ENCODE data around the gene NADSYN1. TPM values are rescaled to one million over a fixed set of nuclear protein-coding genes. Genes with fewer than 3 reads are reported as not detected.

NADSYN1 gene
- total and polyA plus RNA-seq, 2 donors (not counting 1 experiment from before 2014, with no cell fraction given), result 22.0 to 81.7 TPM

DNA sequence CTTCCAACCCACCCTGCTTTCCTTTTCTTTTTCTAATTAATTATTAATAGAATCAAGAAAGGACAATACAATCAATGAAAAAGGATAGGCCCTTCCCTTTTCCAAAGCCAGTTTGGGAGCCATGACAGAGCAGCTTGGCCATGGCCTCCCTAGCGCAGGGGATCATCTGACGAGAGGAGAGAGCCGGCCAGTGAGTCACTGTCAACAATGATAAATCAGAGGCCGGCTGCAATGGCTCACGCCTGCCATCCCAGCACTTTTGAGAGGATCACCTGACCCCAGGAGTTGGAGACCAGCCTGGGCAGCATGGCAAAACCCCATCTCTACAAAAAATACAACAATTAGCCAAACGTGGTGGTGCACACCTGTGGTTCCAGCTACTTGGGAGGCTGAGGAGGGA, 46.5 kb downstream of the NADSYN1 start:
- Histone ChIP-seq H3K27ac (ENCODE audit: insufficient read depth, low read length) (no peak overlapping the region), H3K9me3 (ENCODE audit: control insufficient read depth, insufficient read depth, low read depth, low read length) (no peaks in the 10 kb centered on the region), H3K79me2 (ENCODE audit: control insufficient read depth, insufficient read depth, low read length) (no peaks in the 10 kb centered on the region), H4K20me1 (ENCODE audit: control insufficient read depth, extremely low read depth, insufficient read depth, low read length) (no peaks in the 10 kb centered on the region), H3K9ac (ENCODE audit: insufficient read depth, low read length) (no peak overlapping the region), H3K27me3 (ENCODE audit: control insufficient read depth, insufficient read depth, low read length) (no peaks in the 10 kb centered on the region), H3K4me1 (ENCODE audit: control insufficient read depth, extremely low read depth, insufficient read depth, low read length) (no peaks in the 10 kb centered on the region), H3K36me3 (ENCODE audit: control insufficient read depth, insufficient read depth, low read length) (peaks cover 15% of the 10 kb centered on the region), H3K4me2 (ENCODE audit: extremely low read depth, insufficient read depth, low read length) (no peak overlapping the region), H3K4me3 (replicated peaks in 1 of 4; ENCODE audit: control extremely low read depth in 1 of 4, insufficient read depth in 1 of 4, low read depth in 3 of 4, low read length in 4 of 4) (no peak overlapping the region), H2AFZ (ENCODE audit: low read length) (no peak overlapping the region)
- DNase-seq (ENCODE audit: low read depth in 2 of 2), result peak in 1 of 2 donors; percentile 10
- TF ChIP-seq EZH2 (IDR thresholded peaks at IDR 0.05; ENCODE audit: low read length, missing control alignments), result no peak
- TF ChIP-seq, protein P1, sequence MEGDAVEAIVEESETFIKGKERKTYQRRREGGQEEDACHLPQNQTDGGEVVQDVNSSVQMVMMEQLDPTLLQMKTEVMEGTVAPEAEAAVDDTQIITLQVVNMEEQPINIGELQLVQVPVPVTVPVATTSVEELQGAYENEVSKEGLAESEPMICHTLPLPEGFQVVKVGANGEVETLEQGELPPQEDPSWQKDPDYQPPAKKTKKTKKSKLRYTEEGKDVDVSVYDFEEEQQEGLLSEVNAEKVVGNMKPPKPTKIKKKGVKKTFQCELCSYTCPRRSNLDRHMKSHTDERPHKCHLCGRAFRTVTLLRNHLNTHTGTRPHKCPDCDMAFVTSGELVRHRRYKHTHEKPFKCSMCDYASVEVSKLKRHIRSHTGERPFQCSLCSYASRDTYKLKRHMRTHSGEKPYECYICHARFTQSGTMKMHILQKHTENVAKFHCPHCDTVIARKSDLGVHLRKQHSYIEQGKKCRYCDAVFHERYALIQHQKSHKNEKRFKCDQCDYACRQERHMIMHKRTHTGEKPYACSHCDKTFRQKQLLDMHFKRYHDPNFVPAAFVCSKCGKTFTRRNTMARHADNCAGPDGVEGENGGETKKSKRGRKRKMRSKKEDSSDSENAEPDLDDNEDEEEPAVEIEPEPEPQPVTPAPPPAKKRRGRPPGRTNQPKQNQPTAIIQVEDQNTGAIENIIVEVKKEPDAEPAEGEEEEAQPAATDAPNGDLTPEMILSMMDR (conservative IDR thresholded peaks at IDR 0.05 in 1 of 2, IDR thresholded peaks at IDR 0.05 in 1 of 2; ENCODE audit: low read depth in 1 of 2, low read length in 2 of 2), result no peak

DNA sequence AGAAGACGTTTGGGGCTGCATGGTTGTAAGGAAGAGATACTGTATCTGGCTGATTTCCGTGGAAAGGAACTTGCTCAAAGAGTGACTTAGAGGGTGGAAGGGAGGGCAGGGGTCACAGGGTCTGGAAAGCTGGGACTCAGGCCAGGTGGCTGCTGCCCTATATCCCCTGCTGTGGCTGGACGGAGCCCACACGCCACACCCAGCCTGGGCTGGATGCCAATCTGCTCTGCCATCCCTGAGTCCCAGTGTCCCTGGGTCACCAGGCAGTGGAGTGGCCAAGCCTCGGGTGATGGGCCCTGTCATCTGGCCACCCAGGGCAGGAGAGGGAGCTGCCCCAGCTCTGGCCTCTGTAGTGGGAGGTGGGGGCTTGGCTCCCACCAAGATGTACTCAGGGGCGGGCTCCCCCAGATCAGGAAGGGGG, 47.6 kb downstream of the NADSYN1 start:
- Histone ChIP-seq H4K20me1 (ENCODE audit: control insufficient read depth, extremely low read depth, insufficient read depth, low read length) (no peaks in the 10 kb centered on the region), H3K27ac (ENCODE audit: insufficient read depth, low read length) (no peak overlapping the region), H3K36me3 (ENCODE audit: control insufficient read depth, insufficient read depth, low read length) (peaks cover 15% of the 10 kb centered on the region), H3K4me3 (replicated peaks in 1 of 4; ENCODE audit: control extremely low read depth in 1 of 4, insufficient read depth in 1 of 4, low read depth in 3 of 4, low read length in 4 of 4) (no peak overlapping the region), H3K4me2 (ENCODE audit: extremely low read depth, insufficient read depth, low read length) (no peak overlapping the region), H3K79me2 (ENCODE audit: control insufficient read depth, insufficient read depth, low read length) (no peaks in the 10 kb centered on the region), H3K27me3 (ENCODE audit: control insufficient read depth, insufficient read depth, low read length) (no peaks in the 10 kb centered on the region), H2AFZ (ENCODE audit: low read length) (no peak overlapping the region), H3K4me1 (ENCODE audit: control insufficient read depth, extremely low read depth, insufficient read depth, low read length) (no peaks in the 10 kb centered on the region), H3K9me3 (ENCODE audit: control insufficient read depth, insufficient read depth, low read depth, low read length) (no peaks in the 10 kb centered on the region), H3K9ac (ENCODE audit: insufficient read depth, low read length) (no peak overlapping the region)
- no peak for TF ChIP-seq EZH2 (IDR thresholded peaks at IDR 0.05; ENCODE audit: low read length, missing control alignments)
- TF ChIP-seq, protein P1 (conservative IDR thresholded peaks at IDR 0.05 in 1 of 2, IDR thresholded peaks at IDR 0.05 in 1 of 2; ENCODE audit: low read depth in 1 of 2, low read length in 2 of 2), result no peak
- peak in 1 of 2 donors; percentile 19 for DNase-seq (ENCODE audit: low read depth in 2 of 2)

DNA sequence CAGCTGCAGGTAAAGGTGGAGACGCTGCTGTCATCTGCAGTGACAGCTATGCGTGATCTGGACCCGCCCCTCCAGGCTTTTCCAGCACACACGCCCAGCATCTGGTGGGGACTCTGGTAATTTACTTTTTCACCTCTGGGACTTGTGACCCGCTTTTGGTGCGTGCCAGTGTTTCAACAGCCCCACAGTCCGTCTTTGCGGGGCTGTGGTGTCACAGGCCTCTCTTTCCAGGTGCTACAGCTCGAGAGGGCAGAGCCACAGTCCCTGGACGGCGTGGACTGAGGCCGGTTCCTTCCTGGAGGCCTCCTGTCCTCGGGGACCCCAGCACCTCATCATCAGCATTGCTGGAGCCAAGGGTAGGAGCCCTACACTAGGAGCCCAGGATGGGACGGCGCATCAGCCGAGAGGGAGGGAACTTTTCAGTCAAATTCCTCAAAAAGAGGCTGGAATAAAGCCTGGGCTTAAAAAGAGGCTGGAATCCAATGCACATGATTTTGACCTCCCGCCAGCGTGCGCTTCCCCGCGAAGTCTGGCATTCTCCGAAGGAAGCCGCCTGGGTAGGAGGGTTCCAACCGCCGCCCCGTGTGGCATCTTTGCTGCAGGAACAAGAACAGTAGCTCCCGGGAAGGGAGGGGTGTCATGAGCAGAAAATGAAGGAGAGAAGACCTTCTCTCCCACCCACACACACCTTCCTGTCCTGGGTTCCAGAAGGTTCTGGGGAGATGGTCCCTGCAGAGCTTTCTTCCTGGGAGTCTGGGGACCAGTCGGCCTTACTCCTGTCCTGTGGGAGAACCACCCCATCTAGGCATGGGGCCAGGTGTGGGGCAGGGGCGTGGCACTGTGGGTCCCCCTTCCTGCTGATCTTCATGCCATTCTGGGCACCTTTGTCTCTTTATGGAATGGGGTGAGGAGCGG, 48.3 kb downstream of the NADSYN1 start:
- no peak overlapping the region for H2AFZ ChIP-seq (ENCODE audit: low read length)
- H3K4me1 ChIP-seq (ENCODE audit: control insufficient read depth, extremely low read depth, insufficient read depth, low read length), result no peaks in the 10 kb centered on the region
- H3K4me2 ChIP-seq (ENCODE audit: extremely low read depth, insufficient read depth, low read length), result no peak overlapping the region
- no peak overlapping the region for H3K9ac ChIP-seq (ENCODE audit: insufficient read depth, low read length)
- no peaks in the 10 kb centered on the region for H3K9me3 ChIP-seq (ENCODE audit: control insufficient read depth, insufficient read depth, low read depth, low read length)
- H3K4me3 ChIP-seq (replicated peaks in 1 of 4; ENCODE audit: control extremely low read depth in 1 of 4, insufficient read depth in 1 of 4, low read depth in 3 of 4, low read length in 4 of 4), result no peak overlapping the region
- no peaks in the 10 kb centered on the region for H3K79me2 ChIP-seq (ENCODE audit: control insufficient read depth, insufficient read depth, low read length)
- H3K27me3 ChIP-seq (ENCODE audit: control insufficient read depth, insufficient read depth, low read length), result no peaks in the 10 kb centered on the region
- no peak for TF ChIP-seq EZH2 (IDR thresholded peaks at IDR 0.05; ENCODE audit: low read length, missing control alignments)
- TF ChIP-seq, protein P1 (conservative IDR thresholded peaks at IDR 0.05 in 1 of 2, IDR thresholded peaks at IDR 0.05 in 1 of 2; ENCODE audit: low read depth in 1 of 2, low read length in 2 of 2), result no peak
- DNase-seq (ENCODE audit: low read depth in 2 of 2), result no peak
- H4K20me1 ChIP-seq (ENCODE audit: control insufficient read depth, extremely low read depth, insufficient read depth, low read length), result no peaks in the 10 kb centered on the region
- no peak overlapping the region for H3K27ac ChIP-seq (ENCODE audit: insufficient read depth, low read length)
- peaks cover 13% of the 10 kb centered on the region for H3K36me3 ChIP-seq (ENCODE audit: control insufficient read depth, insufficient read depth, low read length)

All from fibroblast of lung (primary cell).